HL-60 (cell line): ENCODE data around the gene SSBP1.

Experiments used
- CTCF ChIP-seq: IDR thresholded peaks from one replicate; pipeline ENCODE4 v1.5.1; 2011; ENCODE audit warnings: low read length, control low read depth, inconsistent platforms; ENCODE audit not compliant: insufficient read depth
- POLR2AphosphoS5 ChIP-seq: IDR thresholded peaks from 2 replicates; pipeline ENCODE4 v1.6.1; 2012; ENCODE audit warnings: low read depth
- REST ChIP-seq: IDR thresholded peaks from 2 replicates; pipeline ENCODE4 v1.6.1; 2012; ENCODE audit warnings: low read depth; ENCODE audit not compliant: insufficient replicate concordance

GRCh38 chr7:141715018-141715417 lies 23.1 kb upstream of the SSBP1 start:
- TF ChIP-seq CTCF (no peak), POLR2AphosphoS5 (no peak), REST (no peak)
